Measurements from ENCODE around the gene SLC40A1. TPM values are rescaled to one million over a fixed set of nuclear protein-coding genes. Genes with fewer than 3 reads are reported as not detected.

SLC40A1 gene
- total and polyA plus RNA-seq, 2 of the 8 experiments (the other 6 are each of a cell fraction or from before 2014, with no cell fraction given), result 0.03 TPM; not detected in 1

DNA sequence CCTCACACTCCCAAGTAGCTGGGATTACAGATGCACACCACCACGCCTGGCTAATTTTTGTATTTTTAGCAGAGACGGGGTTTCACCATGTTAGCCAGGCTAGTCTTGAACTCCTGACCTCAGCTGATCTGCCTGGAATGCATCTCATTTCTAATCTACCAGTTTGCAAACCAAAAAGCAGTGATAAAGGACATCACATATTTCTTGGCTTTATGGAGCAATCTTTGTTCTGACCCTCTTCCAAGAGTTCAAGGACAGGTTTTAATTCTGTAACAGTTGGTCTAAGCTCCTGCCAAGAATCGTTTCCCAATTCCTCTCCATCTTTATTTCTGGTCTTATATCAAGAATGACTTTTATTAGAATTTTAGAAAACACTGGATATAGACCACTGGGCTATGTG, 67.7 kb downstream of the SLC40A1 start (continued):
- TF ChIP-seq, protein P1, sequence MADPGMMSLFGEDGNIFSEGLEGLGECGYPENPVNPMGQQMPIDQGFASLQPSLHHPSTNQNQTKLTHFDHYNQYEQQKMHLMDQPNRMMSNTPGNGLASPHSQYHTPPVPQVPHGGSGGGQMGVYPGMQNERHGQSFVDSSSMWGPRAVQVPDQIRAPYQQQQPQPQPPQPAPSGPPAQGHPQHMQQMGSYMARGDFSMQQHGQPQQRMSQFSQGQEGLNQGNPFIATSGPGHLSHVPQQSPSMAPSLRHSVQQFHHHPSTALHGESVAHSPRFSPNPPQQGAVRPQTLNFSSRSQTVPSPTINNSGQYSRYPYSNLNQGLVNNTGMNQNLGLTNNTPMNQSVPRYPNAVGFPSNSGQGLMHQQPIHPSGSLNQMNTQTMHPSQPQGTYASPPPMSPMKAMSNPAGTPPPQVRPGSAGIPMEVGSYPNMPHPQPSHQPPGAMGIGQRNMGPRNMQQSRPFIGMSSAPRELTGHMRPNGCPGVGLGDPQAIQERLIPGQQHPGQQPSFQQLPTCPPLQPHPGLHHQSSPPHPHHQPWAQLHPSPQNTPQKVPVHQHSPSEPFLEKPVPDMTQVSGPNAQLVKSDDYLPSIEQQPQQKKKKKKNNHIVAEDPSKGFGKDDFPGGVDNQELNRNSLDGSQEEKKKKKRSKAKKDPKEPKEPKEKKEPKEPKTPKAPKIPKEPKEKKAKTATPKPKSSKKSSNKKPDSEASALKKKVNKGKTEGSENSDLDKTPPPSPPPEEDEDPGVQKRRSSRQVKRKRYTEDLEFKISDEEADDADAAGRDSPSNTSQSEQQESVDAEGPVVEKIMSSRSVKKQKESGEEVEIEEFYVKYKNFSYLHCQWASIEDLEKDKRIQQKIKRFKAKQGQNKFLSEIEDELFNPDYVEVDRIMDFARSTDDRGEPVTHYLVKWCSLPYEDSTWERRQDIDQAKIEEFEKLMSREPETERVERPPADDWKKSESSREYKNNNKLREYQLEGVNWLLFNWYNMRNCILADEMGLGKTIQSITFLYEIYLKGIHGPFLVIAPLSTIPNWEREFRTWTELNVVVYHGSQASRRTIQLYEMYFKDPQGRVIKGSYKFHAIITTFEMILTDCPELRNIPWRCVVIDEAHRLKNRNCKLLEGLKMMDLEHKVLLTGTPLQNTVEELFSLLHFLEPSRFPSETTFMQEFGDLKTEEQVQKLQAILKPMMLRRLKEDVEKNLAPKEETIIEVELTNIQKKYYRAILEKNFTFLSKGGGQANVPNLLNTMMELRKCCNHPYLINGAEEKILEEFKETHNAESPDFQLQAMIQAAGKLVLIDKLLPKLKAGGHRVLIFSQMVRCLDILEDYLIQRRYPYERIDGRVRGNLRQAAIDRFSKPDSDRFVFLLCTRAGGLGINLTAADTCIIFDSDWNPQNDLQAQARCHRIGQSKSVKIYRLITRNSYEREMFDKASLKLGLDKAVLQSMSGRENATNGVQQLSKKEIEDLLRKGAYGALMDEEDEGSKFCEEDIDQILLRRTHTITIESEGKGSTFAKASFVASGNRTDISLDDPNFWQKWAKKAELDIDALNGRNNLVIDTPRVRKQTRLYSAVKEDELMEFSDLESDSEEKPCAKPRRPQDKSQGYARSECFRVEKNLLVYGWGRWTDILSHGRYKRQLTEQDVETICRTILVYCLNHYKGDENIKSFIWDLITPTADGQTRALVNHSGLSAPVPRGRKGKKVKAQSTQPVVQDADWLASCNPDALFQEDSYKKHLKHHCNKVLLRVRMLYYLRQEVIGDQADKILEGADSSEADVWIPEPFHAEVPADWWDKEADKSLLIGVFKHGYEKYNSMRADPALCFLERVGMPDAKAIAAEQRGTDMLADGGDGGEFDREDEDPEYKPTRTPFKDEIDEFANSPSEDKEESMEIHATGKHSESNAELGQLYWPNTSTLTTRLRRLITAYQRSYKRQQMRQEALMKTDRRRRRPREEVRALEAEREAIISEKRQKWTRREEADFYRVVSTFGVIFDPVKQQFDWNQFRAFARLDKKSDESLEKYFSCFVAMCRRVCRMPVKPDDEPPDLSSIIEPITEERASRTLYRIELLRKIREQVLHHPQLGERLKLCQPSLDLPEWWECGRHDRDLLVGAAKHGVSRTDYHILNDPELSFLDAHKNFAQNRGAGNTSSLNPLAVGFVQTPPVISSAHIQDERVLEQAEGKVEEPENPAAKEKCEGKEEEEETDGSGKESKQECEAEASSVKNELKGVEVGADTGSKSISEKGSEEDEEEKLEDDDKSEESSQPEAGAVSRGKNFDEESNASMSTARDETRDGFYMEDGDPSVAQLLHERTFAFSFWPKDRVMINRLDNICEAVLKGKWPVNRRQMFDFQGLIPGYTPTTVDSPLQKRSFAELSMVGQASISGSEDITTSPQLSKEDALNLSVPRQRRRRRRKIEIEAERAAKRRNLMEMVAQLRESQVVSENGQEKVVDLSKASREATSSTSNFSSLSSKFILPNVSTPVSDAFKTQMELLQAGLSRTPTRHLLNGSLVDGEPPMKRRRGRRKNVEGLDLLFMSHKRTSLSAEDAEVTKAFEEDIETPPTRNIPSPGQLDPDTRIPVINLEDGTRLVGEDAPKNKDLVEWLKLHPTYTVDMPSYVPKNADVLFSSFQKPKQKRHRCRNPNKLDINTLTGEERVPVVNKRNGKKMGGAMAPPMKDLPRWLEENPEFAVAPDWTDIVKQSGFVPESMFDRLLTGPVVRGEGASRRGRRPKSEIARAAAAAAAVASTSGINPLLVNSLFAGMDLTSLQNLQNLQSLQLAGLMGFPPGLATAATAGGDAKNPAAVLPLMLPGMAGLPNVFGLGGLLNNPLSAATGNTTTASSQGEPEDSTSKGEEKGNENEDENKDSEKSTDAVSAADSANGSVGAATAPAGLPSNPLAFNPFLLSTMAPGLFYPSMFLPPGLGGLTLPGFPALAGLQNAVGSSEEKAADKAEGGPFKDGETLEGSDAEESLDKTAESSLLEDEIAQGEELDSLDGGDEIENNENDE (IDR thresholded peaks at IDR 0.05; ENCODE audit: insufficient replicate concordance, low read length), result no peak
- TF ChIP-seq SIN3A (conservative IDR thresholded peaks at IDR 0.05 in 1 of 2, IDR thresholded peaks at IDR 0.05 in 1 of 2; ENCODE audit: low read depth in 1 of 2, low read length in 2 of 2) (no peak), CEBPB (IDR thresholded peaks at IDR 0.05; ENCODE audit: low read depth, low read length) (no peak), RFX5 (IDR thresholded peaks at IDR 0.05; ENCODE audit: borderline replicate concordance, low read depth, low read length) (no peak), HDAC2 (IDR thresholded peaks at IDR 0.05; ENCODE audit: borderline replicate concordance in 1 of 2, low read depth in 2 of 2, low read length in 2 of 2) (no peak)

All from H1 (cell line).